Activated CD4-positive, alpha-beta T cell treated with anti-CD3 and anti-CD28 coated beads, Interleukin-2, amount 50 U/mL, for 1 hour (primary cell): ENCODE measurements around the gene VPS13D.
"Not testable (repeated sequence)": the region's sequence is repeated elsewhere in the genome, so short reads cannot be mapped to it uniquely, and the experiment has no call there.

Source experiments
- DNase-seq: peaks from one replicate; pipeline ENCODE4 v3.0.0-alpha.2; 2020

The VPS13D gene

DNA sequence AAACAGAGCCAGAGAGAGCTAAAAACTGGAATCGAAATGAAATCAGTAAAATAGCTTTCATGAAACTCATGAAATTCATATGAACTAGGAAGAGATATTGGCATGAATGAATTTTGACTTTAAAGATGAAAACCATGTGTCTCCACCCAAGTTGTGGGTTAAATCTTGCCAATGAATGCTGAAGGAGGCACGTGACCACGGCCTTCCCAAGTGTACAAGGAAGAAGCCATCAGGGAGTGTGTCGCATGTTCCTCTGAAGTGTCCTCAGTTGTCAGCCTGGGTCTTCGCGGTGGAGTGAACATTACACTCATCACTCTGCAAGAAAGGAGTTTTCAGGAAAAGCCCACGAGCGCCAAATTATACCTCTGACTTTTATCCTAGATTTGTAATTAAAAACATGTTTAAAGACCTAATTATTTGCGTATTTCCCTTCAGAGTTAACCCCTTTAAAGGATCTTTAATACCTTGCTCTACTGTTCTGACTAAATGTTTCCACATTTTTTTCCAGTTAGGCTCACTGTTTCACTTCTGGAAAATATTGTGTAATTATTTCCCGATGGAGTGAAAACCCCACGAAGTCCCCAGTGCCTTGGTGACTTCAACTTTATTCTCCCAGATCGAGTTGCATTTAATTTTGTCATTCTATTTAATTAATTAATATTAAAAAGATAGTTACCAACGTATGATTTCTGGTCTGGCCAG lies 269.9 kb downstream of the VPS13D start:
- no peak for DNase-seq

DNA sequence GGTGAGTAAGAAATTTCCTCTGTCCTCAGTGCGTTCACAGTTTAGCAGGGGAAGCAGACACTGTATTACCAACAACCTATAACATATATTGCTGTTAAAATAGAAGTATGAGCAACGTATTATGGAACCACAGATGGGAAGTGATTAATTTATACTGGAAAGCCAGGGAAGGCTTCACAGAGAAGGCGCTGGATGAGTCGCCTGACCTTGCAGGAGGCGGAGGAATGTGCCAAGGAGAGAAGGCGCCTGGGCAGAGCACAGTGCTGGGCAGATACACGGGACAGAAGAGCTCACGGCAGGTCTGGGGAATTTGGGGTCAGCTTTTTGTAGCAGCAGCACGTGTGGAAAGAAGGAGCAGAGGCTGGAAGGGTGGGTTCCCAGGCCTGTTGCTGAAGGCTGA lies 271.8 kb downstream of the VPS13D start:
- no peak for DNase-seq

DNA sequence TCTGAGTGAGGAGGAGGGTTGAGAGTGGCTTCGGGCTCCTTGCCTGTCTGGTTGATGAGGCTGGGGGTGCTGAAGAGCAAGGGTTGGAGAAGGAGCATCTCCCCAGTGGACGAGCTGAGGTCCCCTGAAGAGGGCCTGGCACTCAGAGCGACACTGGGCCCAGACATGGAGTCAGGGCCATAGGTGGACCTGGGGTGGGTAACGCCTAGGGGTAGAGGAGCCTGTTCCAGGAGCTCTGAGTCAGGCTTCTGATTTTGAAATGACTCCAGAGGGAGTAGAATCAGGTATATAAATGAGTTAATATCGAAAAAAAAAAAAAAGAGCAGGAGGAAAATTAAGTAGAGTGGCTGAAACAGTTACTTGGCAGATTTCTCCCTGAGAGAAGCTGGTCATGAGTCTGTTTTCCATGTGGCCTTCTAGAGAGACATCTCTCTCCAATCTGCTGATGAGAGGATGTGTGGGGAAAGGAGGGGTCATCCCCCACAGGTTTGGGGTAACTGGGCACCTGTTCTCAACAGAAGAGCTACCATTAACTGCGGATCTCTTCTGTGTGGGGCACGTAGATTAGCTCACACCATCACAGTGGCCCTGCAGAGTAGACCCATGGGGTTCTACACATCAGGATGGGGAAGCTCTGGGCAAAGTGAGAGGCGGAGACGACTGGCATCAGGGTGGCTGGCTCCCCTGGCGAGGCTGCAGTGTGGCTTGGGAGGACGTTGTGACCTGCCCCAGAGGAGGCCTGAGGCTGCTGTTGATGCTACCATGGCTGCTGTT lies 272.7 kb downstream of the VPS13D start:
- no peak for DNase-seq

- no peak for DNase-seq
Observed at GRCh38 chr1:12503709-12504108, 273.9 kb downstream of the VPS13D start.

DNA sequence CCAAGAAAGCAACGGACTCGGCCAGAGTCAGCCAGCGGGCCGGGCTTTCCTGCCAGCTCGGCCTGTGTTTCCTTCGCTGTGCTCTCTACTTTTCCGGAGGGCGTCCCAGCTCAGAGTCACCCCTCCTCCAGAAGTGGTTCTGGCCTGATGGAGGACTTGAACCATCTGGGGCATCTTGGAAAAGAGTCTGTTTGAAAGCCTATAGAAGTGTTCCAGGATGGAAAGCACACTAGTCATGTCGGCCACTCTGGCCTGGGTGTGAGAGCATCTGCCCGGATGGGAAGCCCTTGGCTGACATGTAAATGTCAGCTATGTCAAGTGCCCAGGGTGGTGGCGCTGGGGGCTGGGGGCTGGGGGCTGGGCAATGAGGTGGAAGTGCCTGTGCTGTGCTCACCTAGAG lies 274.8 kb downstream of the VPS13D start:
- DNase-seq = no peak

- no peak for DNase-seq
Observed at GRCh38 chr1:12505231-12505630, 275.4 kb downstream of the VPS13D start.

DNA sequence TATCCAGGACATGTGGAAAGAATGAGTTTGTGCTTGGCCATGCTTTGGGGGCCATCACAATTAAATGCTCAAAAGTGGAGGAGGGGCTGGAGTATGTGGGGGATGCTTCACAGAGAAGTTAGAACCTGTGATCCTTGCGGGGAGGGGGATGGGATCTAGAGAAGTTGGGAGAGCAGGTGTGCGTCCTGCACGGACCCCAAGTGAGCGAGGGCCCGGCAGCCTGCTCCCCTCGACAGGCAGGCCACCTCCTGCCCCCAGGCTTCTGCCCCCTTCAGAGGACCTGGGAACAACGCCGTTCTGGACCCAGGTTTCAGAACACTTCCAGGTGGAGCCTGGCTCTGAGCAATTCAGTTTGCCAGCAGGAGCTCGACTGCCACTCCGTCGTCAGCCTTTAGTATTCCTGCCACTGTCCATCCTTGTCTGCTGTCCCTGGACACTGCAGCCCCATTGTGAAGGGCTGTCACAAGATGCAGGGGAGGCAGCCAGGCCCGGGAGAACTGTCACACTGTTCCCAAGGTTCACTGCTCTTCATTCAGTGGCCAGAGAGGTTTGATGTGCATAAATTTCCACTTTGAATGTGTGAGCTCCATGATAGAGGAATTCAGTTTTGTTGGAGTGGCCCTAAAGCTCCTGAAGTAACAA lies 275.9 kb downstream of the VPS13D start:
- no peak for DNase-seq

DNA sequence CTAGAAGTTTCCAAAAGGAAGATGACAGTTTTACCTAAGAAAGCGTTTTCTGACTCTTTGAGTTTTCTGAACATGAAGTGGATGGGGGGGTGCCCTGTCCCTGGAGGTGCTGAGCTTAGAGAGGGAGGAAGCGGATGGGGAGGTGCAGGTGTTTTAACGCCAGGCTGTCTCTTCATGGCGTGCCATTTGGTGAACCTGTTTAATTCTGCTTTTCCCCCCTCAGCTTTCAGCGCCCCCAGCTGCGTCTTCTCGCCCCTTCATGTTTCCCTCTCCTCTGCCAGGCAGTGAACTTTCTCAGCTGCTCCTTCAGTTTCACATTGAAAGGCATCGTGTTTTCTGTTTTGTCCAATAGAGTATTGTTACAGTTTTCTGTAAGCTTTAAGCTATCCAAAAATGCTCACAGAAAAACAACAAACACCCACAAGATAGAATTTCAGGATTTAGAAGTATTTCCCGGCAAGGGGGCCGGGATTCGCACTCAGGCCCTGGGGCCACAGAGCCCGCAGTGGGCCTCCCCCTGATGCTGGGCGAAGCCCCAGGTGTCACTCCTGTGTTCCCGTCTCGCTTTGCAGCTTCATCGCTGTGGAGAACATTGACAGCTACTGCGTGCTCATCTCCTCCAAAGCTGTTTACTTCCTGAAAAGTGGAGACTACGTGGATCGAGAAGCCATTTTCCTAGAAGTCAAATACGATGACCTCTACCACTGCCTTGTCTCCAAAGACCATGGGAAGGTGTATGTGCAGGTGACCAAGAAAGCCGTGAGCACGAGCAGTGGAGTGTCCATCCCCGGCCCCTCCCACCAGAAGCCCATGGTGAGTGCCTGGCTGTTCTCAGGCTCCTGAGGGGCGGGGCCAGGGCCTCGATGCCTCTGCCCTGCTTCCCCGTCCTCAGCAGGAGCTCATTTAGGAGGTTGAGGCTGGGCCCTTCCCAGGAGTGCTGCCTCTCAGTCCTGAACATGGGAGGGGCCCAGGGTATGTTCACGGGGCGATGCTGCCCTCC lies 276.8 kb downstream of the VPS13D start:
- DNase-seq = no peak

DNA sequence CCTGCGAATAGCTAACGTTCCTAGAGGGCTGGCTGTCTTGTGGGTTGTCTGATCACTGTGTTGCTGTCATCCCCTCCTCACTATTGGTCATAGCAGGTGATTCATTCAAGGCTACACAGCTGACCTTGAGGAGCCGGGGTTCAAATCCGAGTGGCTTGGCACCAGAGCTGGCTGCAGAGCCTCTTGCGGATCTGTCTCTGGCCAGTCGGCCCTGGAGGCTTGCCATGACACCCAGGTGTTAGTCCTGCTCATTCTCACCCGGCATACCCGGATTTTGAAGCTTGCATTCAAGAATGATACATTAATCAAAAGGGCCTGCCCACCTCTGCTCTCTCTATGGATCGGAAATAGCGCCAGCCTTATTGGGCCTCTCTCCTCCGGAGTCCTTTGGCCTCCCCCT lies 277.8 kb downstream of the VPS13D start:
- no peak for DNase-seq

GRCh38 chr1:12508849-12509248 lies 279.0 kb downstream of the VPS13D start:
- no peak for DNase-seq

DNA sequence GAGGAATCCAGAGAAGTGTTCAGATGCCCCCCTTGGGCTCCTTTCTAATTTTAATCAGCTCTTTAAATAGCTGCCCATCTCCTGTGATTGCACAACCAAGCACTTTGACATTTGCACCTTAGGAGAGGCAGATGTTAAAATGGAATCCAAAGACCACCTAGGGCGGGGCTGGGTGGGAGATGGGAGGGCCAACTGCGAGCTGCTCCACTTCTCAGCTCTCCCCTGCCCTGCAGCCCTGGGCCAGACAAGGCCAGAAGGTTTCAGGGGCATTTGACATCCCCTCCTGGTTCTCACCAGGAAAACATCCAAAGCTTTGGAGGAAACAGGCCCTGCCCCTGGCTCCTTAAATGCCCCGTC lies 281.3 kb downstream of the VPS13D start:
- DNase-seq = no peak

DNA sequence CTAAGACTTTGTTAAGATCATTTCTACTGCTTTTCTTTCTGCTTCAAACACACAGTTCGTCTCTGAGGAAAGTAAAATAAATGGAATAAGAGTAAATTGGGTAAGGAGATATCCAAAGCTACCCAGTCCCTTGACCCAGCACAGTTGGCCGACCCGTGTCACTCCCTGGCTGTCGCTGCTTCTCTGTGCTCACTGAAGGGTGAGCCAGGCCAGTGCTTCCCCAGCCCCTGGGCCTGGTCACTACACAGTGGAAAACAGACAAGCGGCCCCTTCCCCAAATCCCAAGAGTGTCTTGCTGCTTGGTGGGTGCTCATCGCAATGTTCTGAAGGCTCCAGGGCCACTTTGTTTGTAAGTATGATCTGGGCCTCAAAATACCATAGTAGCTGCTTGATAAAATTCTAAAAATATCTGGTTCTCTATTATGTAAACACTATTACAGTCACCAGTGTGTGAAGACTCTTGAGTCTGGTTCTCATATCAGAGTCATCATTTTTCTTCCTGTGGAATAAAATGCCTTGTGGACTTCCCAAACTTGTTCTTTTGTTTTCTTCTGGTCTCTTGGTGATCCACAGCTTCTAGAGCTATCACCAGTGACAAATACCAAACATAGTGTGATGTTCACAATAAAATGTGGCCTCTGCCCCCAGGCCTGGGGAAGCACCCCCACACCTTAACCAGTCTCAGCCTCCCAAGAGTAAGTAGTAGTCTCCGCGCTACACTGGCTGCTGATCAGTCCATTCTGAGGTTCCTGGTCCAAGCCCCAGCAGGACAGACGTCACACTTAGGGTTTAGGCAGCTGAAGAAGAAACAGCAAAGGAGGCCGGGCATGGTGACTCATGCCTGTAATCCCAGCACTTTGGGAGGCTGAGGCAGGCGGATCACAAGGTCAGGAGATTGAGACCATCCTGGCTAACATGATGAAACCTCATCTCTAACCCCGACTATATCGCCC lies 282.0 kb downstream of the VPS13D start:
- DNase-seq = no peak

GRCh38 chr1:12513181-12513580 lies 283.4 kb downstream of the VPS13D start:
- no peak for DNase-seq

GRCh38 chr1:12514590-12514989 lies 284.8 kb downstream of the VPS13D start:
- no peak for DNase-seq

GRCh38 chr1:12515234-12515633 lies 285.4 kb downstream of the VPS13D start:
- DNase-seq = no peak

- no peak for DNase-seq
Observed at GRCh38 chr1:12516741-12517140, 286.9 kb downstream of the VPS13D start.

DNA sequence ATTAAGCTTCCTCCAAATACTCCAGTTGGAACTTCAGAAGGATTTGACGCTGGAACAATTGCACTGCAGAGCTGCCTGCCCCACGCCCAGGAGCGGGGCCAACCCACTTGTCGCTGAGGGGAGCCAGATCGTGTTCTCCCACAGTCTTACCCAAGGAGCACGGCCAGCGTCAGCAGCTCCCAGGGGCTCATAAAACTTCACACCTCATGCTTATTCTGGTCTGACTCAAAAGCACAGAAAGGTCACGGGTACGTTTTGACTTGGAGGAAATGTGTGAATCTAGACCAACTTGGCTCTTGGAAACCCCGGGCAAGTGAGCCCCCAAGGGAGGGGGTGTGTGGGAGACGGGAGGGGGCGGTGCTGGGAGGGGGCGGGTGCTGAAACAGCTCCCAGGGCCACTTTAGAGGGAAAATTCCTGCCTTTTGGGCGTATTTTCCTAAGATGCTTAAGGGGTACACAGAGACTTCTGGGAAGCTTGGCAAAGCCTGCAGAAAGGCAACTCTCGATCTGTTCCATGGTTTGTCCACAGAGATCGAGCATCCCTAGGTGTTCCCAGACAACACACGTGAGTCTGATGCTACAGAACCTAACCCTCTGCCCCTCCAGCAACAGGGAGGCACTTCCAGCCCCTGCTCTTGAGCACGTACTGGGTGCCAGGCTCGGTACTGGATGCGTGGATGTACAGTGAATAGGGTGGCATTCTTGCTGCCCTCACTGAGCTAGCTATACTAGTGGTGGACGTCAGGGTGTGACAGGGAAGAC lies 289.3 kb downstream of the VPS13D start:
- no peak for DNase-seq

DNA sequence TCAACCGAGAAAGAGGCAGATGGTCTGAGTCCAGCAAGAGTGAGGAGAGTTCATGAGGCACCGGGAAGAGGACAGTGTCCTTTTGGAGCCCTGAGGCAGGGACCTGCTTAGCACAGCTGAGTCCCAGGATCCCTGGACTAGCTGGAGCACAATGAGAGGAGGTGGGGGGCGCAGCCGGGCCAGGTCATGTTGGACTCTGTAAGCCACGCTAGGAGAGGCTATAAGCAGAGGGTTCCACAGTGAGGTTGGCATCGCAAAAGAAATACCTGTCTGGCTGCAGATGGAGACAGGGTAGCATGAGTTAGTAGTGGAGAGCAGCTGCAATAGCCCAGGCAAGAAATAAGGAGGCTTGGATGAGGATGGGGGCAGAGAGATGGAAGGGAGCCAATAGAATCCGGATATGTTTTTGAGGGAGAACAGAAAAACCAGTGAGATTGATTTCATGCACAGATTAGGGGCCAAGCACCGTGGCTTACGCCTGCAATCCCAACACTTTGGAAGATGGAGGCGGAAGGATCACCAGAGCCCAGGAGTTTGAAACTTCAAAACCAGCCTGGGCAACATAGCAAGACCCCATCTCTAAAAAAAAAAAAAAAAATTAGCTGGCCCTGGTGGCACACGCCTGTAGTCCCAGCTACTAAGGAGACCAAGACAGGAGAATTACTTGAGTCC lies 290.0 kb downstream of the VPS13D start:
- DNase-seq = no peak

DNA sequence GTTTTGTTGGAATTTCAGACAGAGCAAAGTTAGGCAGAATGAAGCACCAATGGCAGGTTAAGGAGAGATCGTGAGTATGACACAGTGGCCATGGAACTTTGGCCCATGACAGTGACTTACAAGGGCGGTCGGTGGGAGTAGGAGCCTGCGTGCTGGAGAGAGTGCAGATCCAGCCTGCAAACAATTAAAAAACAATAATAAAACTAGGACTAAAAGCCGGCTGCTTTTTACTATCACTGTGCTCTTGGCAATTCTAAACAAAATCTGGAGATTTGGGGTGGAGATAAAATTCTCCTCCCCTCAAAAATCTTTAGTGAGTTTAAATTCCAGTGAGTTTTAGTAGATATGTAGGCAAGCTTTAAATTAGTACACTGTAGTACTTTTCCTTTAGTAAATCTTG lies 291.3 kb downstream of the VPS13D start:
- DNase-seq = no peak

DNA sequence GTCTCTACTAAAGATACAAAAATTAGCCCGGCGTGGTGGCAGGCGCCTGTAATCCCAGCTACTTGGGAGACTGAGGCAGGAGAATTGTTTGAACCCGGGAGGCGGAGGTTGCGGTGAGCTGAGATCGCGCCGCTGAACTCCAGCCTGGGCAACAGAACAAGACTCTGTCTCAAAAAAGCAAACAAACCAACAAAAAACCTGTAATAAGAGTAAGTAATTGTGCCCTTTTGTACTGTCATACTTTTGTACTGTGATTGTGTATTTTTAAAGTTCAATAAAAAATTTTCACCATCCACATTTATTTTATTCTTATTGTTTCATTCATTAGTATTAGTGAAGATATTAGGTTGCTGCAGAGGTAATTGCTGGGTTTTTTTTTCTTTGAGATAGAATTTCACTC lies 292.9 kb downstream of the VPS13D start:
- DNase-seq = not testable (repeated sequence)
